Erythroblast (primary cell): ENCODE data around the gene ISM1.
A peak's percentile ranks its signal among the peaks of the same experiment; 100 is the strongest.

Experiments used
- DNase-seq, 2 experiments: peaks; one replicate each; lab custom pipeline; 2025; lab: John Stamatoyannopoulos, UW
- GATA1 ChIP-seq: IDR thresholded peaks from 2 replicates; pipeline ENCODE4 v1.6.1; 2011; ENCODE audit warnings: low read depth, mild to moderate bottlenecking, control low read depth, low read length, moderate library complexity
- POLR2A ChIP-seq: IDR thresholded peaks from 2 replicates; pipeline ENCODE4 v1.6.1; 2011; ENCODE audit warnings: mild to moderate bottlenecking, low read length

ISM1 gene

GRCh38 chr20:13211956-13212618 lies 9.0 kb upstream of the ISM1 start:
- no peak for DNase-seq
- TF ChIP-seq POLR2A (no peak), GATA1 (no peak)

- no peak for TF ChIP-seq GATA1
- TF ChIP-seq POLR2A, result no peak
- no peak for DNase-seq
These were observed 8.3 kb upstream of the ISM1 start for GRCh38 chr20:13212750-13213149.

GRCh38 chr20:13213335-13213734 lies 7.7 kb upstream of the ISM1 start:
- DNase-seq, result no peak
- TF ChIP-seq GATA1, result no peak
- no peak for TF ChIP-seq POLR2A

- TF ChIP-seq POLR2A (no peak), GATA1 (no peak)
- no peak for DNase-seq
These were observed 4.5 kb upstream of the ISM1 start for GRCh38 chr20:13216533-13216932.

- TF ChIP-seq POLR2A, result no peak
- no peak for TF ChIP-seq GATA1
- DNase-seq, result no peak
These were observed 1.5 kb upstream of the ISM1 start for GRCh38 chr20:13219327-13220193.

- TF ChIP-seq POLR2A, result no peak
- TF ChIP-seq GATA1, result no peak
- peak in 1 of 2 experiments; percentile 7 for DNase-seq
These were observed 725 bp upstream of the ISM1 start for GRCh38 chr20:13220194-13220903.

- TF ChIP-seq GATA1 (no peak), POLR2A (no peak)
- DNase-seq, result no peak
These were observed 219 bp downstream of the ISM1 start for GRCh38 chr20:13221313-13221672.

- TF ChIP-seq POLR2A (no peak), GATA1 (no peak)
- peak; percentile 1 to 20 for DNase-seq
These were observed 722 bp downstream of the ISM1 start for GRCh38 chr20:13221673-13222318.

- no peak for DNase-seq
- TF ChIP-seq GATA1 (no peak), POLR2A (no peak)
These were observed 1.2 kb downstream of the ISM1 start for GRCh38 chr20:13222319-13222716.

GRCh38 chr20:13223736-13224520 lies 2.9 kb downstream of the ISM1 start:
- no peak for TF ChIP-seq POLR2A
- no peak for TF ChIP-seq GATA1
- DNase-seq, result no peak

- DNase-seq, result no peak
- TF ChIP-seq POLR2A (no peak), GATA1 (no peak)
These were observed 5.3 kb downstream of the ISM1 start for GRCh38 chr20:13226367-13226766.

GRCh38 chr20:13228771-13229170 lies 7.7 kb downstream of the ISM1 start:
- DNase-seq, result no peak
- TF ChIP-seq POLR2A (no peak), GATA1 (no peak)

- no peak for TF ChIP-seq POLR2A
- no peak for DNase-seq
These were observed 8.5 kb downstream of the ISM1 start for GRCh38 chr20:13229538-13229937.
